Gastrocnemius medialis (tissue), 4 donors: ENCODE data around the gene PSTPIP1.

Experiments
- POLR2A ChIP-seq, 2 donors: fragments of 450-650 bp; IDR thresholded peaks; one replicate each; pipeline ENCODE4 v1.6.1; 2017; ENCODE audit warnings: antibody characterized with exemption in 2 of 2, mild to moderate bottlenecking in 2 of 2, moderate library complexity in 2 of 2
- TF ChIP-seq, protein P1 (sequence below), 5 experiments: fragments of 450-650 bp in 3 of 5; fragments of 200-600 bp in 2 of 5; sonication (generic) in 2 of 5; IDR thresholded peaks in 4 of 5; conservative IDR thresholded peaks in 1 of 5; 1 replicate in 4 of 5; 2 replicates in 1 of 5; pipeline ENCODE4 v1.5.1; 2016 to 2019; ENCODE audit warnings: antibody characterized with exemption in 5 of 5, mild to moderate bottlenecking in 3 of 5, moderate library complexity in 3 of 5

DNA sequence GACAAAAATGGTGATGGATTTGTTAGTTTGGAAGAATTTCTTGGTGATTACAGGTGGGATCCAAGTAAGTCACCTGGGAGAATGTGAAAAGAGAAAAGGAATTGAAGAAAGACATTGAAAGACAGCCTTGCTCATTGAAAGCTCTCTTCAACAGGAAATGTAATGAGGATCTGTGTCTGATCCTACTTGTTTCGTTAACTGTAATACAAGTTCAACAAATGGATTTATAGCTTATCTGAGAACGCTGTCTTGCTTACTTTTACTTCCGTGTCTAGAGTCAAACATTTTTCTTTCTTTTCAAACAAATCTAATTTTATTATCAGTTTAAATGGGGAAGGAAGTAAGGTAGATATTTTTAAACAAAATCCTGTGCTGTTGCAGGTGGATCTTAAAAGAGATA is 47.5 kb upstream of the PSTPIP1 start:
- no peak for TF ChIP-seq POLR2A (IDR thresholded peaks at IDR 0.05)
- TF ChIP-seq, protein P1, sequence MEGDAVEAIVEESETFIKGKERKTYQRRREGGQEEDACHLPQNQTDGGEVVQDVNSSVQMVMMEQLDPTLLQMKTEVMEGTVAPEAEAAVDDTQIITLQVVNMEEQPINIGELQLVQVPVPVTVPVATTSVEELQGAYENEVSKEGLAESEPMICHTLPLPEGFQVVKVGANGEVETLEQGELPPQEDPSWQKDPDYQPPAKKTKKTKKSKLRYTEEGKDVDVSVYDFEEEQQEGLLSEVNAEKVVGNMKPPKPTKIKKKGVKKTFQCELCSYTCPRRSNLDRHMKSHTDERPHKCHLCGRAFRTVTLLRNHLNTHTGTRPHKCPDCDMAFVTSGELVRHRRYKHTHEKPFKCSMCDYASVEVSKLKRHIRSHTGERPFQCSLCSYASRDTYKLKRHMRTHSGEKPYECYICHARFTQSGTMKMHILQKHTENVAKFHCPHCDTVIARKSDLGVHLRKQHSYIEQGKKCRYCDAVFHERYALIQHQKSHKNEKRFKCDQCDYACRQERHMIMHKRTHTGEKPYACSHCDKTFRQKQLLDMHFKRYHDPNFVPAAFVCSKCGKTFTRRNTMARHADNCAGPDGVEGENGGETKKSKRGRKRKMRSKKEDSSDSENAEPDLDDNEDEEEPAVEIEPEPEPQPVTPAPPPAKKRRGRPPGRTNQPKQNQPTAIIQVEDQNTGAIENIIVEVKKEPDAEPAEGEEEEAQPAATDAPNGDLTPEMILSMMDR (IDR thresholded peaks at IDR 0.05 in 4 of 5, conservative IDR thresholded peaks at IDR 0.05 in 1 of 5): no peak
